Astrocyte of the spinal cord (primary cell): ENCODE results near the gene SLC2A13.

ENCODE experiments used
- DNase-seq: peaks from one replicate; pipeline ENCODE4 v3.0.0; 2011; ENCODE audit warnings: low read depth, low spot score
- H3K4me3 ChIP-seq: 2 replicates; pipeline ENCODE4 v1.5.1; 2011; ENCODE audit warnings: low read depth, mild to moderate bottlenecking, low read length, moderate library complexity
- in situ Hi-C: cut with HindIII; loops from 2 replicates; pipeline ENCODE4 v1.10.0; 2017; ENCODE audit warnings: low sequenced_read_pairs
- TF ChIP-seq, protein P1 (sequence below): IDR thresholded peaks from 2 replicates; pipeline ENCODE4 v1.5.1; 2012; ENCODE audit warnings: low read depth, mild to moderate bottlenecking, low read length, inconsistent platforms

Gene SLC2A13

DNA sequence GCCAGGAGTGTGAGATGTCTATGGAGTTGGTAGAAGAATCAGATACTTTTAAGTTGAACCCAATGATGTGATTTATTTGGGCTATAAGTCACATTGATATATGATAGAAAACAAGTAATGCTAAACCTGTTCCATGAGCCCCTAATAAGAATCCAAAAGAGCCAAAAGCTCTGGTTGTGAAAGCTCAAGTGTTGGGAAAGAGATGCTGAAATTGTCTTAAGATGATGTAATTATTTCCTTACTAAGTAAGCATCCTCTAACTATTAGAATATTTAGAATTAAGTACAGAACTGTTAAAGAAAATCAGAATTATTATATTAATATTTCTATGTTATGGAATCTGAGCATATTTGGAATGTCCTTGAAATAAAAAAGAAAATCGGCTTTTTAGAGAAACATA, 17.6 kb upstream of the SLC2A13 start:
- TF ChIP-seq, protein P1, sequence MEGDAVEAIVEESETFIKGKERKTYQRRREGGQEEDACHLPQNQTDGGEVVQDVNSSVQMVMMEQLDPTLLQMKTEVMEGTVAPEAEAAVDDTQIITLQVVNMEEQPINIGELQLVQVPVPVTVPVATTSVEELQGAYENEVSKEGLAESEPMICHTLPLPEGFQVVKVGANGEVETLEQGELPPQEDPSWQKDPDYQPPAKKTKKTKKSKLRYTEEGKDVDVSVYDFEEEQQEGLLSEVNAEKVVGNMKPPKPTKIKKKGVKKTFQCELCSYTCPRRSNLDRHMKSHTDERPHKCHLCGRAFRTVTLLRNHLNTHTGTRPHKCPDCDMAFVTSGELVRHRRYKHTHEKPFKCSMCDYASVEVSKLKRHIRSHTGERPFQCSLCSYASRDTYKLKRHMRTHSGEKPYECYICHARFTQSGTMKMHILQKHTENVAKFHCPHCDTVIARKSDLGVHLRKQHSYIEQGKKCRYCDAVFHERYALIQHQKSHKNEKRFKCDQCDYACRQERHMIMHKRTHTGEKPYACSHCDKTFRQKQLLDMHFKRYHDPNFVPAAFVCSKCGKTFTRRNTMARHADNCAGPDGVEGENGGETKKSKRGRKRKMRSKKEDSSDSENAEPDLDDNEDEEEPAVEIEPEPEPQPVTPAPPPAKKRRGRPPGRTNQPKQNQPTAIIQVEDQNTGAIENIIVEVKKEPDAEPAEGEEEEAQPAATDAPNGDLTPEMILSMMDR = no peak
- DNase-seq = no peak
- in situ Hi-C loops = no loop called here
- H3K4me3 ChIP-seq = no peak overlapping the region

DNA sequence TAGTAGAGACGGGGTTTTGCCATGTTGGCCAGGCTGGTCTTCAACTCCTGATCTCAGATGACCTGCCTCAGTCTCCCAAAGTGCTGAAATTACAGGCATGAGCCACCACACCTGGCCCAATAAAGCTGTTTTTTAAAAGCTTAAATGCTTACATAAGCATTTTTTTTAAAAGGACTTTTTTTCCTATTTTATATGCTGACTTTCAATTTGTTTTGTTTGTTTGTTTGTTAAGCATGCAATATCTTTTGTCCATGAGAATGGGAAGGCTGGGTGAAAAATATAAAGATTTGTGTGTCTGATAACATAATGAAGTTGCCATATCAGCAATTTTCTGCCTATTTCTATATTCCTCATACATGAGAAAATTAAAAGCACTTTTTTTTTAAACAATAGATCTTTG, 17.0 kb upstream of the SLC2A13 start:
- in situ Hi-C loops = no loop called here
- DNase-seq = no peak
- no peak overlapping the region for H3K4me3 ChIP-seq

GRCh38 chr12:40117818-40118217, 11.9 kb upstream of the SLC2A13 start:
- TF ChIP-seq, protein P1 = no peak
- in situ Hi-C loops = no loop called here
- no peak overlapping the region for H3K4me3 ChIP-seq
- DNase-seq = no peak

More for the DNA sequence above, 17.0 kb upstream of the SLC2A13 start:
- TF ChIP-seq, protein P1 = no peak

- DNase-seq = no peak
- H3K4me3 ChIP-seq = no peak overlapping the region
- in situ Hi-C loops = no loop called here
- TF ChIP-seq, protein P1 = no peak
Observed at GRCh38 chr12:40110586-40110985, 4.7 kb upstream of the SLC2A13 start.

DNA sequence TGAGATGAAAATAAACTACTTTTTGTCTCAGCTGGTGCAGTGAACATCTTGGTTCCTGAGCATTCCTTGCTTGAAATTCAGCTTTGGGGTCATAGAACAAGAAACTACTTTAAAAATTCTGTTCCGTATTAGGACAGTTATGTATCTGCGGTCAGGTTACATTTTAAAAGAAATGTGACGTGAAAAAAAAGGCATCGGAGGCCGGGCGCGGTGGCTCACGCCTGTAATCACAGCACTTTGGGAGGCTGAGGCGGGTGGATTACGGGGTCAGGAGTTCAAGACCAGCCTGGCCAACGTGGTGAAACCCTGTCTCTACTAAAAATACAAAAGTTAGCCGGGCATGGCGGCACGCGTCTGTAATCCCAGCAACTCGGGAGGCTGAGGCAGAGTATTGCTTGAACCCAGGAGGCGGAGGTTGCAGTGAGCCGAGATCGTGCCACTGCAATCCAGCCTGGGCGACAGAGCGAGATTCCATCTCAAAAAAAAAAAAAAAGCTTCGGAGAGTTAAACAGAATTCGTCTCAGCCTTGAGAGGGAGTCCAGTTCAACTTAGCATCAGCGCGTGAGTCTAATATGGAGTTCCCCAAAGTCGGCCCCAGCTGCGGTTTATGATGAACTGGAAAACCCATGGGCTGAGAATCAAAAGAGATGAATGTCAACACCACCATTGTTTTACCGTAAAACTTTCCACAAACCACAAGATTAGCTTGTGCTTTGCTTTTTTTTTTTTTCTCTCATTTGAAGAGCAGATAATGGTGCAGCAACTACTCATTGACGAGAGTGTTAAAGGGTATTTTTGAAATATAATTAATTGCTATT, 2.1 kb upstream of the SLC2A13 start:
- no peak overlapping the region for H3K4me3 ChIP-seq

DNA sequence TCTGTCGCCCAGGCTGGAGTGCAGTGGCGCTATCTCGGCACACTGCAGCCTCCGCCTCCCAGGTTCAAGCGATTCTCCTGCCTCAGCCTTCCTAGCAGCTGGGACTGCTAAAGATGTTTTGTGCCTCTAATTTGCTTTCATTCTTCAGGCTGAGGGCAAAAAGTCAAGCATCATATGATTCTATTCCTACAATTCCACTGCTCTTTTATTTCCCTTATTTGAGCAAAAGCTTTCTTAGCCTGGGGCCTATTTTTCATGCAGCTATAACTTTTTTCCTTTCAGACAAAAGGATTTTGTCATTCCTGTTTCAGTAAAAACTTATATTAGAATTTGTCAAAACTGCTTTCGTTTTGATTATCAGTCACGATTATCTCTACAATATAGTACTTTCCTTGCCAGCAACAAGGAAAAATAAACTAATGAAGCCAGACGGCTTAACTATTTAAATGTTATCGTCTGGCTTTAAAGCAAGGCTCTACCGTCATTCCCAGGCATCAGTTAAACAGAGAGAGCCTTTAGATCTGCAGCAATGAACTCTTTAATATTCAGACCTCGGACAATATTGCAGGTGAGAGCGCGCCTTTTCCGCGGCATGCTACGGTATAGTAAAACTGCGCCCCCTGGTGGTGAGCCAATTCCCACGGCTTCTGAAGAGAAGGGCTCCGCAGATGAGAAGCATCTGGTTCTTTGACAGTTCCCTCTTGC, 1.4 kb upstream of the SLC2A13 start:
- peak; percentile 83 for DNase-seq
- peak overlapping the region; percentile 29 for H3K4me3 ChIP-seq
- TF ChIP-seq, protein P1 = peak; percentile 87
- in situ Hi-C loops = no loop called here

More for the DNA sequence above, 2.1 kb upstream of the SLC2A13 start:
- no peak for DNase-seq
- in situ Hi-C loops = no loop called here
- TF ChIP-seq, protein P1 = no peak
